ENCODE measurements around the gene SP5.
"Not testable (repeated sequence)": the region's sequence is repeated elsewhere in the genome, so short reads cannot be mapped to it uniquely, and the experiment has no call there.

The SP5 gene

DNA sequence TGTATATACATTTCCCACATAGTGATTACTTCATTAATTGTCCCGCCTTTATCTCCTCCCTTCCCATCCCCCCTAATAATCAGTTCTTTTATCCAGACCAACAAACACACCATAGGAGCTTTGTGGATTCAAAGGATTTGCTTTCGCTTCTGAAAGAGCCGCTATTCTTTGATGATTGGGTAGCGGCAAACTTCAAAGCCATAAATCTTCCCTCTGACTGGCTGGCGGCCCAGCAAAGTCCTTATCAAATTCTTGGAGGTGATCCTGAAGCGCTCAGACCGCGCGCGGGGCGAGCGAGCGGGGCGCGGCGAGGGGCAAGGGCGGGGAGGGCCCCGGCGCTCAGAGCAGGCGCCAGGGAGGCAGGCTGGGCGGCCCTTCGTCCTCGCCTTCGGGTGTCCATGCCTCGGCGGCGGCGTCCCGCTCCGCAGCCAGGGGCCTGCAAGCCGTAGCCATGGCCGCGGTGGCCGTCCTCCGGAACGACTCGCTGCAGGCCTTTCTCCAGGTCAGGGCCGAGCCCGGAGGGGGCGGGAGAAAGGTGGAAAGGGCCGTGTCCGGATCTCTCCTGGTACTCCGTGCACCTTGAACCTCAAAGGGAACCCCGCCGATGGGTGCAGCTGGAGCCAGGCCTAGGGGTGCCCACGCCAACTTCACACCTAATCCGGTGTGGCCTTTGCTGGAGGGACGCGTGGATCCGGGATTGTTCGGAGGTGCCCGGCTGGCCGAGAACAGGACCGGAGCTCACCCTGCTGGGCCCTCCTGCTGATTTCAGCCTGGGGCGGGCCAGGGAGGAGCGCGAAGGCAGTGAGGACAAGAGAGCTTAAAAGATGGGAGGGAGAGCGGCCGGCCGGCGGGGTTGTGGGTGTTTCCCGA, at the start of gene SP5:
Gene SP5, plus strand, starts transcription at position 276 of the 870 bp plus-strand sequence. Its CDS starts 176 bp downstream, at position 452.
- no peak for DNase-seq (ENCODE audit: low read depth)

DNA sequence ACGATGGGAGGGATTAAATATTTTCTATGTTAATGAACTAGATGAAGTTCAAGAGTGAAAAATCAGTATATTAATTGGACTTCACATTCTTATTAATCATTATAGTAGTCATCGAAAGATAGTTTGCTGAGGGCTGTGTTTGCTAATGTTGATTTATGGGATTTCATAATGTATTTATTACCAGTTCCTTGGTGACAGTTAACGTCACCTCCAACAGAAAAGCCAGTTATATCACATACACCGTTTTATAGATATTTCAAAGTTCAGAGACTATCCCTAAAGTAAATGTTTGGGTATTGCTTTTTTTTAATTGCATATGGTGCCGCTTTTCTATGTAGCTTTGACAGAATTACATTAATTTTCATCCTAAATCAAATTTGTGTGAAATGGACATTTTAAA, 49.4 kb upstream of the SP5 start:
- no peak for DNase-seq (ENCODE audit: low read depth)

DNA sequence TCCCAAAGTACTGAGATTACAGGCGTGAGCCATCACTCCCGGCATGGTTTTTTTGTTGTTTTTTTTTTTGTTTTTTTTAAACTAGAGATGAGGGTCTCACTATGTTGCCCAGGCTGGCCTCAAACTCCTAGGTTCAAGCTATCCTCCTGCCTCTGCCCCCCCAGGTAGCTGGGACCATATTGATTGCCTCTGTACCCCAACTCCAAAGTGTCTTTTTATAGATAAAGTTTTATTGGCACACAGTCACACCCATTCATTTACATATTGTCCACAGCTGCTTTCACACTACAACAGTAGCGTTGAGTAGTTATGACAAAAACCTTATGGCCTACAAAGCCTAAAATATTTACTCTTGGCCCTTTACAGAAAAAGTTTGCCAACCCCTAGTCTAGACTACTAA, 45.2 kb upstream of the SP5 start:
- no peak for DNase-seq (ENCODE audit: low read depth)

DNA sequence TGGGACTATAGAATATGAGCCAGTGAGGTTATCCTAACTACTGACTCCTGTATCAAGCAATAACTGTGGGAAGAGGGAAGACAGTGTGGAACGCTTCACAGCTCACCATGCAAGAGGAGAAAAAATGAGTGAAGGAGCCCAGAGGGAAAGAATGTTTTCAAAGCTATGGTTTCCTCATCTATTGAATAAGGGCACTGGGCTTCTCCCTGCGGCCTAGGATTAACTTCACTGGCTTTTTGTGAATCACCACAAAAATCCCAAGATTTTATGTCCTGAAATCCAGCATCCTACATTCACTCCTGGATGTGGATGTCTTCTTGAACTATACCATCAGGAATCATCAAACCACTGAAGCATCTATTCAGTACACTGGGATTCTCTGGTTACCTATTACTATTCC, 44.5 kb upstream of the SP5 start:
- no peak for DNase-seq (ENCODE audit: low read depth)

DNA sequence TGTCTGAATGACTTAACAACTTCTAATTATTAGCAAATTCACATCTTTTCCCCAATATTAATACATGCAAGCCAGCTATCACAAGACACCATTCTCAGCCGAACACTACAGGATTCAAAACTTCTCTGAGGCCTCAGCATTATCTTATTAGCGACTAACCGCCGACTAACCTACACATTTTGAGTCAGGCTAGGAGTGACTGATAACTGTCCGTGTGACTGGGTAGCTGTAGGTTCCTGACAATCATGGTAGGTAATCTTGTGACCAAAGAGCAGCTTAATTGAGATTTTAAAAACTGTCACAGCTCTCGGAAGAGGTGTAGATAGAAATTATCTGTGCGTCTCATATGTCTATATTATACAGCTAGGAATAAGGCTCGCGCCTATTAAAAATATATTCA, 44.1 kb upstream of the SP5 start:
- no peak for DNase-seq (ENCODE audit: low read depth)

DNA sequence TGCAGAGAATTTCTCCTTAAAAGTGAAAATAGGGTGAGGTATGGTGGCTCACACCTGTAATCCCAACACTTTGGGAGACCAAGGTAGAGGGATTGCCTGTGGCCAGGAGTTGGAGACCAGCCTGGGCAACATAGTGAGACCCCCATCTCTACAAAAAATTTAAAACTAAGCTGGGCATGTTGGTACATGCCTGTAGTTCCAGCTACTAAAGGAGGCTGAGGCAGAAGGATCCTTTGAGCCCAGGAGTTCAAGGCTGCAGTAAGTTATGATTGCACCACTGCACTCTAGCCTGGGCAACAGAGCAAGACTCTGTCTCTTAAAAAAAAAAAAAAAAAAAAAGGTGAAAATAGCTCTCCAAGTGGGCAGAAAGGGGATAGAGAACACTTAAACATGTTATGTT, 40.9 kb upstream of the SP5 start:
- DNase-seq (ENCODE audit: low read depth): not testable (repeated sequence)

DNA sequence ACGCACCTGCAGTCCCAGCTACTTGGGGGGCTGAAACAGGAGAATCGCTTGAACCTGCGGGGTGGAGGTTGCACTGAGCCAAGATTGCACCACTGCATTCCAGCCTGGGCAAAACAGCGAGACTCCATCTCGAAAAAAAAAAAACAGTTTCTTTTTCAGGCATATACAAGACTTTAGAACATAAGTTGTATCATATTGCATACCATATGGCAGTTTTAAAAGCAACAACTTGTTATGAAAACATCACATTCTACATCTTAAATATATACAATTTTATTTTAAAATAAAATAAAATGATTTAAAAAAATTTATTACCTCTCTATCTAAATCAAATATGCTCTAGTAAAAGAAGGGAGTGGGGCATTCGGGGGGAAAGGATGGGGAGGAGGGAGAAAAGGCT, 39.4 kb upstream of the SP5 start:
- no peak for DNase-seq (ENCODE audit: low read depth)

DNA sequence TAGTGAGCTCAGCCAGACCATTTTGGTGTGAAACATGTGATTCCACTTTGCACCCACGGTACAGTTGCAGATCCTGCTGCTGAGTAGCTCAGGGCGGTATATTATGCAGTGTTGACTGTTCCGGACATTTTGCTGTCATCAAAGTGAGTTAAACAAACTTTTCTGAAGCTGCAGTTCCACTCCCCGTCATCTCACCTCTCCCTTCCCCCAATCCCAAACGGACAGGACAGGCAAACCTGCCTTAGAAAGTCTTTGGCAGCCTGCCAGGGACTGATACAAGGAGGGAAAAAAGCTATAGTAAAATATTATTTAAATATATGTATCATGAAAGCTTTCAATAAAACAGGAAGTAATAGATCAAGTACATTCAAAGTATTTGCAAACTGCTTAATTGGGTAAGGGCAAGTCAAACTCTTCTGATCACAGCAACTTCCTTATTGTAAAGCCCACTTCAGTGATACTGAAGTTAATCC, 35.5 kb upstream of the SP5 start:
- no peak for DNase-seq (ENCODE audit: low read depth)

DNA sequence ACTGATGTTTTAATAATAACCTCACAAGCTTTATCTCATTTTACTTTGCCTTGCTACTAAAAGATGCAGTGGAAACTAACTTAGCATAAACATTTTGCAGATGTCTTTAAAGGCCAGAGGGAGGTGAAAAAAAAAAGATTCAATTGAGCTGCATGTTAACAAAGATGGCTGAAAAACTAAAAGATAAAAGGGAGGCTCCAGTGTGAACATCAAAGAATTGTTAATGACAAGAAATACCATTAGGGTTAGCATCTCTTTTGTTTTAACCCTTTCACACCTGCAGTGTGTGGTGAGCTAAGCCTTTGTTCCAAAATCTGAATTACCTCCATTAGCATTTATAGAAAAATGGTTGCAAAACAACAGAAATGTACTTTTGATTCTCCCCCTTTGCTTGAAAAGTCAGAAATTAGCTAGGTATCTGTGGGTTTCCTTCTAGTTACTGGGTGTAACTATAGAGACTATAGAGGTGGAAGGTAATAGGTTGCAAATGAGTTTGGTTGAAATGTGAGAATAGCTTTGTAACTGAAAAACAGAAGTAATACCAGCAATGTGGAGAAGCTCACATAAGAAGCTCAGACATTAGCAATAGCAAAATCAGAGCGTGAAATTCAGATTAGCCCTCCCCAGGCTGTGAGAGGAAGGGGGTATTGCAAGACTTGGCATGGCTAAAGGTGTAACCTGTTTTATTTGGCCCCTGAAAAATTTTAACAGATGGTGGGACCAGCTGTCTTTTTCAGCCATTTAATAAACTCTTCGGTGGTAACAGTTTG, 34.8 kb upstream of the SP5 start:
- DNase-seq (ENCODE audit: low read depth): no peak

DNA sequence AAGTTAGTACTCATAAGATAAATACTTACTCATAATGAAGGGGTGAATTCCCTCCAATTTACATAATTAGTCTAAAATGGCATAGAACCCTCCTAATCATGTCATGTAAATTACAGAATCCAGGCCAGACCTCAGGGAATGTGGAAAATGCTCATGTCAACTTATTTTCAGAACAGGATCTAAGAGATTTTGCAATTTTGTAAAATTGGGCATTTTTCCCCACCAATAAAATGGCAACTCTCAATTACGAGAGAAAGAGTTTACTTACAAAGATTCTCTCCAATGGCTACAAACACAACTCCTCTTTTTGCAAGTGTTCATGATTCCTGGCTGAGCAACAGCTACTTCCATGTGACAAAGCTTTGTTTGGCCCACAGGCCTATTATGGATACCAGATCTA, 33.8 kb upstream of the SP5 start:
- no peak for DNase-seq (ENCODE audit: low read depth)

DNA sequence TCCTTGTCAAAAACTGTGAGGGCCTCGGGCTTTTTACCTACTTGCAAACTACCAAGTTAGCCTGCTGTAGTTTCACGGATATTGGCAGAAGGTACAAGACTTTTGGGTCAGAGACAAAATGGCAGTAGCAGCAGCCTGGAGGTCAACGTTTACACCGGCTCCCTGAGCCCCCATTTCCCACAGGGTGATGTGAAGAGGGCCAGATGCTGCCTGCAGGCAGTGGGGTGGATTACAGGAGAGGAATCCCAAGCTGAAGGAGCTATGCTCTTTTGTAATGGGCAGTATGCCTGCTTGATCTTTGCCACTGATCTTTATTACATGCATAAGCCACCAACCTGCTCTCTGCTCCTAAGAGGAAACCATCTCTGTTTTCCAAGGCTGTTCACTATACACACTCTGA, 29.5 kb upstream of the SP5 start:
- DNase-seq (ENCODE audit: low read depth): no peak

DNA sequence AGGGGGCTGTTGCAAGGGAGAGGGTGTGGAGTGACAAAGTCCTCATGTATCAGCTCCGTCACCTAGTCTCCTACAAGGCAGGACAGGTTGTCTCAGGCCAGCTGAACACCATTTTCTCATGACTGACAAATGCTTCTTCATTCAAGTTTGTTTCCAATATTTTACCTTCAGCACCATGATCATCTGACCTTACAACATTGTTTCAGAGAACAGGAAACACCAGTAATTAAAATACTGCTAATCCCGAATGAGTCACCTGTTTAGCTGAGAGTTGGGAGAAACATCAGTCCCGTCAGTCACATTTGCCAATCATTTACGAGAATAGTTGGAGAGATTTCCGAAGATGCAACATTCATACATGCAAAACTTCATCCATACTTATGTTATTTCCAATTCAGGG, 25.7 kb upstream of the SP5 start:
- no peak for DNase-seq (ENCODE audit: low read depth)

DNA sequence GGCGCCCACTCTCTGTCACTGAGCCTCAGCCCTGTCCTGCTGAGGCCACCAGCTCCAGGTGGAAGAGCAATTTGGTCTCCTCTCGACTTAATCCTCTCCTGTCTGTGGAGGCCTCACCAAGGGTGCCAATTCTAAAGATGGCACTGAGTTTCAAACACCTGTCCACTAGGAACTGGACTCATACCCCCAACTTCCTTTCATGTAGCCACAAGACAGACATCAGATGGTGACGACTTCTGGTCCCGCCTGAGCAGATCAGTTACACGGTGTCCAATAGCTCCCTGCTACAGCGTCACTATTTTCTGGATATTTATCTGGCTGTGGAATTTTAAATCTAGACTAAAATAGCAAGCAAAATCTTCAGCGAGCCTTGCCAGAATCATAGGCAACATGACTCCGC, 24.5 kb upstream of the SP5 start:
- DNase-seq (ENCODE audit: low read depth): no peak

DNA sequence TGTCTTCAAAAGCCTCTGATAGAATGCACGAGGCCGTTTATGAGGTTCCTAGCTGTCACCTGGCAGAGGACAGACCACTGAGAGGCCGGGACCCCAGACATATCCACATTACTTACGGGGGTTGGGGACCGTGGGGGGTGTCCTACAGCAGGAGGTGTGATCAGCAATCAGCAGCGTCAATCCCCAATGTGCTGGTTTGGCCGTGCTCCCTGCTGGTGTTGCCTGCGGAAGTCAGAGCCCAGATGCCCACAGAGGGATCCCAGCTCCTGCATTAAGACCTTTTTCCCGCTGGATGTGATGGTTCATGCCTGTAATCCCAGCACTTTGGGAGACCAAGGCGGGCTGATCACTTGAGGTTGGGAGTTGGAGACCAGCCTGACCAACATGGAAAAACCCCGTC, 20.8 kb upstream of the SP5 start:
- no peak for DNase-seq (ENCODE audit: low read depth)

DNA sequence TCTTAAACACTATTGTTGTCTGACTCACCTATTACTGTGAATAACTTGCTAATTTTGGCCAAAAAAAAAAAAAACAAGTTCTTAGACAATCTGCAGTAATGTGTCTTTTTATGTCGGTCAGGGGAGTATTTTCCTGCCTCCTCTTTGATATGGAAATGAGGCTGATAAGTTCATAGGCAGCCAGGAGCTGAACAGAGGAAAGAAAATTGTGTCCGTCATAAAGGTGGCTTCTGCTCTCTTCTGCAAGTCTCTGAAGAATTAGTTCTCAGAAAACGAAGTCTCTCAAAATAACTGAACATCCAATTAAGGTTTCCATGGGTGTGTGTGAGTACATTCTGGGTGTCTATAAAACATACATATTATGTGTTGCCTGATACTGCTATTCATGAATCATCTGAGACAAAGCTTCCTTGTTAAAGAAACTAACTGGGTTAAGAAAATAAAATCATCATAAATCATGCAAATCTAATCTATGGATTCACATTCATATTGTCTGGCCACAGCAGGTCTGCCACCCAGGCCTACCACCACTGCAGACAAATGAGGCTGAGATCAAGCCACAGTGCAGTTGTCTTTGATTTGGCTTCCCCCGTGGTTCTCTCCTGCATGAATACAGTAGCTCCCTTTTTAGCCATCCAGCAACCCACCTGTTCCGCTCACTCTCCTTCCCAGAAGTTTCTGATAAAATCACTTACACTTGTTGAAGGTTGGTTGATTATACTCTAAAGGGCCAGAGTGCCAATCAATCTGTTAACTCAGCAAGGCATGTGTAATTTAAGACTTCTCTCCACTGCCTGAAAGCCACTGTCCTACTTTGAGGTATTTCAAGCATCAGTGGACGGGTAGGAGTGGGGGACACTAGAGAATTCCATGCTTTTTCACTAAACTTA, 19.4 kb upstream of the SP5 start:
- DNase-seq (ENCODE audit: low read depth): no peak

DNA sequence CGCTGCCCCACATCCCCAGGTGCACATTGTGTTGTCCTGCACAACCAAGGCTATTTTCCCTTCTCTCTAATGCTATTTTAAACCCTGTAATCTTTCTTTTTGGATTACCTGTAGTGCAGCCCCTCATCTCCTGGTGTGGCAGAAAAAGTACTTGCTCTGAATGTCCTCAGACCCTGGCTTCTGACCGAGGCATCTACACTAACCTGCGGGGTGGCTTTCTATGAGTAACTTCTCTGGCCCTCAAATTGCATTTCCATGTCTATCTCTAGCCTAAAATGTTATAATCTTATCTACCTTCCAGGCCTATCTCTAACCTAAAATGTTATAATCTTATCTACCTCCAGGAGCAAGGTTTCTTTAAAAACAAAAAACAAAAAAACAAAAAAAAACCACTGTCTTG, 18.2 kb upstream of the SP5 start:
- no peak for DNase-seq (ENCODE audit: low read depth)

DNA sequence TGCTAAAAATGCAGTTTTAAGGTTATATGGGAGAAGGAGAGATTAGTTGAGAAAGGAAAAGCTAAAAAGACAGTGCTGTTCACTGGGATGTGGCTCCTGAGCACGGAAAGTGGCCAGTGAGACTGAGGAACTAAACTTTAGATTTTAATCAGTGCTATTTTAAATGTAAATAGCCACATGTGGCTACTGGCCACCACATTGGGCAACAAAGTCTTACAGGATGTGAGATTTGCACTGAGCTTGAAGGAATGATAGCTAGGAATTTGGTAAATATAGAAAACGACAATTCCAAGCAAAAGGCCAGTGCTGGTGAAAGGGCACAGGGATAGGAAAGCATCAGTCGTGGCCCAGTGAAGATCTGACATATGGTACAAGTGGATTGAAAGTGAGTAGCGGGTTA, 14.1 kb upstream of the SP5 start:
- no peak for DNase-seq (ENCODE audit: low read depth)

DNA sequence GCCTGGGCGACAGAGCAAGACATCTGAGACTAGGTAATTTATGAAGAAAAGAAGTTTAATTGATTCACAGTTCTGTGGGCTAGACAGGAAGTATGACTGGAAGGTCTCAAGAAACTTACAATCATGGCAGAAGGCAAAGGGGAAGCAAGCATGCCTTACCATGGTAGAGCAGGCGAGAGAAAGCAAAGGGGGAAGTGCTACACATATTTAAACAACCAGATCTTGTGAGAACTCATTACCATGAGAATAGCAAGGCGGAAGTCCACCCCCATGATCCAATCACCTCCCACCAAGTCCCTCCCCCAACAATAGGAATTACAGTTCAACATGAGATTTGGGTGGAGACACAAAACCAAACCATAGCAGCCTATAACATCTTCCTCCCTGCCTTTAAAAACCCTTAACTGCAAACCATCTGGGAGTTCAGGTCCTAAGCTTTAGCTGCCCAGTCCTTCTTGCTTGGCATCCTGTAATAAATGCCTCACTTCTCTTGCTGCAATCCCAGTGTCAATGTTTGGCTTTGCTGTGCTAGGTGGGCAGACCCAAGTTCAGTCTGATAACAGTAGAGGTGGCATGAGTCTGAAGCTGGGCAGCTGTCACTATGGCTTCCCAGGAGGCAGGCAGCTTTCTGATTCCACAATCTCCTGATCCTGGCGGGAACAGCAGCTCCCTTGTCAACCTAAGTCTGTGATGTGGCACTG, 11.2 kb upstream of the SP5 start:
- DNase-seq (ENCODE audit: low read depth): no peak

DNA sequence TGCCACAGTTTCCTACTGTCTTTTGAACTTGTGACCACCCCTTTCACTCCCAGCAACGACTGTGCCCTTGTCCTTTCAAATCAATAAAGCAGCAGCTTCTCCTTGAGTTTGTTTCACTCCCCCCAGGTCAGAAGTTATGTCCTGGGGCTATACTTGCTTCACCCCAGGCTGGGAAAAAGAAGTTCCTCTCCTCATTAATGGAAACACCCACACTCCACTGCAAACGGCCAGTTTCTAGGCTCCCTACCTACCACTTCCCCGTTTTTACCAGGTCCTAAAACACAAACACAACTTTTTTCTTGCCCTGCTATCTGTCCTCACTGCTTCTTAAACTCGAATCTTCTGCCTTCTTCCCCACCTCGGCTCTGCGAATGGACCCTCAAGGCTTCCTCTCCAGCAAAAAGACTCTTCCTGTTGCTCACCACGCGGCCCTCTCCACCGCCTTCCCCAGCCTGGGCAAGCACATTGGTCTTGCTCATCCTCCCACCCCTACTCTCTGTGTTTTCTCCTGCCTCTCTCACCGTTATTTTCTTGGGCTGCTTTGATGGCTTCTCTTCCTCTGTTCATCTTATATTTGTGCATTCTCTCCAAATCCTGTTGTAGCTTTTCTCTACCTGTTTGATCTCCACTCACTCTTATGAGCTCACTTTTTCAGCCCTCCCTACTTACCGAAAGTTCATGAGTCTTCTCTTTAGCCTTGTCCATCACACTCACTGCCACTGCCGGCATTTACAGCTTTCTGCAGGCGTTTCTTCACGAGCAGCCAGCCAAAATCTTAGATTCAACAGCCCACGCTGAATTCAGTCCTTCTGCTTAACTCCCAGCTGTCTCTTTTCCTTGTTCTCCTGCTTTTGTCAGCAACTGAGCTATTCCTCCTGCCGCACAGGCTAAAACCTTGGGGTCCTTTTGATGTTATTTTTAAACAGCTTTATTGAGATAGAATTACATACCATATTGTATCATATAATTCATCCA, 7.0 kb upstream of the SP5 start:
- no peak for DNase-seq (ENCODE audit: low read depth)

DNA sequence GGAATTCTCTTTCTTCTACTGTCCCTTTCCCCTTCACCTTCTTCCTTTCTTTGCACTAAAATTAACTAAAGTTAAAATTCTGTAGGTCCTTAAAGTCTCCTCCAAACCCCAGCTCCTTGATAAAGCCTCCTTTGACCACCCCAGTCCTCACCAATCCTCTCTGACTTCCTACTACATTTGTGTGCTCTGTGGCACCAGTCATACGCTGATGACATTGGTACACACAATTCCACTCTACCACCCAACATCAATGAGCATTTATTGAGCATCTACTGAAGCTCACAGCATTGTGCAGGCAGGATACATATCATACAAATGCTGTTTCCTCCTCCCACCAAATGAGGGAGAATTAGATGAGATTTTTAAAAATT, 4.5 kb upstream of the SP5 start:
- DNase-seq (ENCODE audit: low read depth): no peak

Data from activated T-cell treated with anti-CD3 and anti-CD28 coated beads for 24 hours (primary cell).